Measurements from ENCODE around the gene VCP. TPM values are rescaled to one million over a fixed set of nuclear protein-coding genes. Genes with fewer than 3 reads are reported as not detected.

The VCP gene
- total and polyA plus RNA-seq, 3 experiments from 2014 or later: 195 to 323 (median 309) TPM

DNA sequence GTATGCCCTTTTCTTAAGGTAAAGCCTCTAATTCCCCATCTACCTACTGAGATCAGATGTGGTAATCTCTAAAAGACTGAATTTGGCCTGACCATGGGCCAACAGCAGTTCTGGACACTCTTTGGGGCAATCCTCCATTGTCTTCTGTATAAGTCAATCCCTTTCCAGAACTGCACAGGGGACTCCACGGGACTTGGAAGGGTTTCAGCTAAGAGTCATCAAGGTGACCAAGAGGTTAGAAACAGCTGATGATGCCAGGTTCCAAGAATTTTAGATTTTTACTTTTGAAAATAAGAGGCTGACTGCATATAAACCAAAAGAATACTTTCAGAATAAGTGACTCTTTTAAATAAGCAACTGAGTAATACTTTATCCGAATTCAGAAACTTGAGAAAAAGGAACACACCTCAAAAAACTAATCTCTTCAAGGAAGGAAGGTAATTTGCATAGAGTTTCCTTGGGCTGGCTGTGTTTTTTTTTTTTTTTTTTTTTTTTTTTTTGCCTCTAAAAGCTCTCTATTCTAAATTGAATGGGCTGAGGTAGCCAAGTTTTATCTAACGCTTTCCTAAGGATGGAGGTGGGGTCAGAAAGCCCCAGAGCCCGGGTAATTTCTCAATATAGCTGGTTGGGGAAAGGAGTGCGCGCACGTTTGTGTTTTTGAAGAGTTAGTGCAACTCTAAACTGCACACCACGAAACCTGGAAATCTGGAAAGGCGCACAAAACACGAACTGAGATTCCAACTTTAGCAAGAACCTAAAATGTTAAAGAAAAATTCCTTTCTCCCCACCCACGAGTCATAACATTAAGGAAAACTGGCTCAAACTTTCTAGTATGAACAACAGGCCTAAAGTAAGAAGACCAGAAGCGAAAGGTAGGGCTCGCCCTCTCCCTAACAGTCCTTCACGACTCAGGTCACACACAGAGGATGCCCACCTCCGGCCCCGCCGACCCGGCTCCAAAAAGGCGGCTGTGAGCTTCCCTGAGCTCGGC lies 1.3 kb downstream of the VCP start:
- no peaks in the 10 kb centered on the region for H3K27me3 ChIP-seq (ENCODE audit: insufficient read depth, low read length, poor library complexity, severe bottlenecking)
- Mint-ChIP-seq H3K4me1 (peaks cover 55 to 63% (median 61%) of the 10 kb centered on the region in 3 donors), H3K4me3 (peak overlapping the region; percentile 85 to 95 (median 90)), H3K27me3 (no peaks in the 10 kb centered on the region), H3K27ac (peak overlapping the region; percentile 85 to 98 (median 96)), H3K9me3 (no peaks in the 10 kb centered on the region), H3K36me3 (peaks cover 9 to 64% (median 19%) of the 10 kb centered on the region in 3 donors)
- ChIA-PET CTCF (interaction anchor here (1.0 to 2.7 kb wide), 10 partner anchors 9 to 172 kb away, joined by 3 to 16 read pairs (median 6); partner anchors contain the start of genes ATOSB, FANCG and PIGO), POLR2A (interaction anchor here (0.6 to 2.1 kb wide), 10 partner anchors 9 to 86 kb away, joined by 3 to 31 read pairs (median 6); partner anchors contain the start of genes ATOSB, DNAJB5 and FANCG)
- DNase-seq: no peak
- H3K4me3 ChIP-seq (ENCODE audit: low read length): peak overlapping the region; percentile 82
- H3K27ac ChIP-seq (ENCODE audit: low read depth, low read length): peak overlapping the region; percentile 93
- no peaks in the 10 kb centered on the region for H3K9me3 ChIP-seq (ENCODE audit: low read length)
- H3K36me3 ChIP-seq (ENCODE audit: insufficient read depth, low read length): peaks cover 22% of the 10 kb centered on the region
- H3K4me1 ChIP-seq (ENCODE audit: insufficient read depth, low read length): peaks cover 39% of the 10 kb centered on the region

DNA sequence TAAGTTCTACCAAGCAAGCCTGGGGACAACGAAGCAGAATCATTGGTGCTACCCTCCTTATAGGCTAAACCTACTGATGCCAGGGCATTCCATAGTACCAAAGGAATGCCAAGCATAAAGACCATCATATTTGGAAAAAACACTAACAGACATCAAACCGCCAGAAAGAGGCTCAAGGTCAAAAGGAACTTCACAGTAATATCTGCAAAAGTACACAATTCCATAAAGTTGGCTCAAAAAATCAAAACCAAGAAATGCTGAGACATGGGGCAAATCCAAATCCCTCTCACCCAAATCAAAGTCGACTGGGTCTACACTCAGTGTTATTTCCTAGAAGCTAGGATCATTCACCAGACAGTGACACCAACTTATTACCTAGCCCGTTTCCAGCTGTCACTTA lies 3.4 kb downstream of the VCP start:
- peaks cover 55 to 69% (median 68%) of the 10 kb centered on the region in 3 donors for H3K4me1 Mint-ChIP-seq
- CTCF ChIA-PET: interaction anchor here (1.1 to 2.1 kb wide), 2 partner anchors 27 to 34 kb away, joined by 3 to 5 read pairs; partner anchors contain the start of gene PIGO
- peaks cover 39% of the 10 kb centered on the region for H3K4me1 ChIP-seq (ENCODE audit: insufficient read depth, low read length)
- H3K9me3 Mint-ChIP-seq: no peaks in the 10 kb centered on the region
- no peak for DNase-seq
- H3K27ac ChIP-seq (ENCODE audit: low read depth, low read length): no peak overlapping the region
- no peaks in the 10 kb centered on the region for H3K9me3 ChIP-seq (ENCODE audit: low read length)
- no peaks in the 10 kb centered on the region for H3K27me3 ChIP-seq (ENCODE audit: insufficient read depth, low read length, poor library complexity, severe bottlenecking)
- H3K36me3 ChIP-seq (ENCODE audit: insufficient read depth, low read length): peaks cover 41% of the 10 kb centered on the region
- no peak overlapping the region for H3K4me3 ChIP-seq (ENCODE audit: low read length)
- peak overlapping the region; percentile 48 to 91 (median 74) for H3K4me3 Mint-ChIP-seq
- POLR2A ChIA-PET: interaction anchor here (0.6 kb wide), 2 partner anchors 10 to 94 kb away, joined by 4 to 6 read pairs; no protein-coding TSS in a partner anchor
- H3K36me3 Mint-ChIP-seq: peaks cover 16 to 67% (median 24%) of the 10 kb centered on the region in 3 donors
- no peaks in the 10 kb centered on the region for H3K27me3 Mint-ChIP-seq
- H3K27ac Mint-ChIP-seq: peak overlapping the region; percentile 17 to 89 (median 68)

DNA sequence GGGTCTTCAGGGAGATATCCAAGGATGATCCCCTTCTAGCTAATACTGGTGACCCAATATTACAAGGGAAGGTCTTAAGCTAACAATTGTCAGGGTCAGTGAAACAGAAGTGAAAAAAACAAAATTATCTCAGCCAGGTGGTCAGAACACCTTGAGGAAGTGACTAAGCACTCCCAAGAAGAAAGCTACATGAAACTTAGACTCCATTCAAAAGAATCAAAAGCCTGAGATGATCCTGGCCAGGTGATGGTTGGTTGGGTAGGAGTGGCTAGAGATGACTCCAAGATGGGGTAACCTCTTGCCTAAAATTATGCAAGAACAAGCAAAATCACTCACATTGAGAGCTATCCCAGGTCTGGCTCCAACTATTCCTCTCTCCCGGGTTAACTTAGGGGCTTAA lies 5.4 kb downstream of the VCP start:
- no peaks in the 10 kb centered on the region for H3K9me3 Mint-ChIP-seq
- peaks cover 61% of the 10 kb centered on the region for H3K36me3 ChIP-seq (ENCODE audit: insufficient read depth, low read length)
- H3K27me3 Mint-ChIP-seq: no peaks in the 10 kb centered on the region
- H3K27me3 ChIP-seq (ENCODE audit: insufficient read depth, low read length, poor library complexity, severe bottlenecking): no peaks in the 10 kb centered on the region
- CTCF ChIA-PET: interaction anchor here (1.3 to 2.1 kb wide), 2 partner anchors 29 to 50 kb away, joined by 4 to 5 read pairs; partner anchors contain the start of gene PIGO
- no peaks in the 10 kb centered on the region for H3K9me3 ChIP-seq (ENCODE audit: low read length)
- DNase-seq: no peak
- POLR2A ChIA-PET: interaction anchor here (0.6 kb wide), 1 partner anchor 163 kb away, joined by 3 read pairs; no protein-coding TSS in a partner anchor
- peaks cover 50 to 59% (median 57%) of the 10 kb centered on the region in 3 donors for H3K4me1 Mint-ChIP-seq
- H3K27ac ChIP-seq (ENCODE audit: low read depth, low read length): no peak overlapping the region
- H3K4me3 ChIP-seq (ENCODE audit: low read length): no peak overlapping the region
- peaks cover 23 to 79% (median 33%) of the 10 kb centered on the region in 3 donors for H3K36me3 Mint-ChIP-seq
- H3K4me3 Mint-ChIP-seq: no peak overlapping the region
- H3K4me1 ChIP-seq (ENCODE audit: insufficient read depth, low read length): peaks cover 35% of the 10 kb centered on the region
- peak overlapping the region in 5 of 8 donors; percentile 19 to 79 (median 49) for H3K27ac Mint-ChIP-seq

DNA sequence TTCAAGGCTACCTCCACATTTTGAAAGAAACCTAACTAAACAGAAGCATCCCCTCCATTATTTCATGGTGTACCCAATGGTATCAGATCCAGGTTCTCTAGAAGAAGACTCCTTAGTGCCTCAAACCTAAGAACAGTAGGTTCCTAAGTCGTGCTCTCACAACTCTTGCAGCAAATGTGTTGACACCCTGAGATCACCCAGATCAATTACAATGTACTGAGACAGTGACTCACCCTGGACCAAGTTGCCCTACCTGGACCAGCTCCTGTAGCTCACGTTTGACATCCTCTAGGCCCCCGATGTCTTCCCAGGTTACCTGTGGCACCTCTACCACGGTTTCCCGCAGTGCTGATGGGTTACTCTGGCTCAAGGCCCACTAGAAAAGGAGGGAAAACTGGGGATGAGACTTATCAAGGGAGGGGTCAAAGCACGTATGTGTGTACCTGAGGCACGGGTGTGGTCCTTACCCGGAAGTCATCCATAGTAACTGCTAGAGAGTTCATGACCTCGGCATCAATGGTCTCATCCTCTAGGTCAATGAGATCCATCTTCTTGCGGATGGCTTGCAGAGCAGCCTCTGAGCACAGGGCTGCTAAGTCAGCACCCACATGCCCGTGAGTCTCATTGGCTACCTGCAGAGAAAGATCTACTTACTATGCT lies 11.7 kb downstream of the VCP start:
- Histone ChIP-seq H3K4me1 (ENCODE audit: insufficient read depth, low read length) (no peaks in the 10 kb centered on the region), H3K9me3 (ENCODE audit: low read length) (no peaks in the 10 kb centered on the region), H3K36me3 (ENCODE audit: insufficient read depth, low read length) (peaks cover 95% of the 10 kb centered on the region), H3K4me3 (ENCODE audit: low read length) (no peak overlapping the region), H3K27me3 (ENCODE audit: insufficient read depth, low read length, poor library complexity, severe bottlenecking) (no peaks in the 10 kb centered on the region), H3K27ac (ENCODE audit: low read depth, low read length) (no peak overlapping the region)
- Mint-ChIP-seq H3K27me3 (no peaks in the 10 kb centered on the region), H3K9me3 (no peaks in the 10 kb centered on the region), H3K36me3 (peaks cover 30 to 97% (median 57%) of the 10 kb centered on the region in 3 donors), H3K27ac (no peak overlapping the region), H3K4me3 (no peak overlapping the region), H3K4me1 (peaks cover 2 to 8% (median 5%) of the 10 kb centered on the region in 3 donors)
- POLR2A ChIA-PET: no interaction called here
- no peak for DNase-seq
- CTCF ChIA-PET: no interaction called here

DNA sequence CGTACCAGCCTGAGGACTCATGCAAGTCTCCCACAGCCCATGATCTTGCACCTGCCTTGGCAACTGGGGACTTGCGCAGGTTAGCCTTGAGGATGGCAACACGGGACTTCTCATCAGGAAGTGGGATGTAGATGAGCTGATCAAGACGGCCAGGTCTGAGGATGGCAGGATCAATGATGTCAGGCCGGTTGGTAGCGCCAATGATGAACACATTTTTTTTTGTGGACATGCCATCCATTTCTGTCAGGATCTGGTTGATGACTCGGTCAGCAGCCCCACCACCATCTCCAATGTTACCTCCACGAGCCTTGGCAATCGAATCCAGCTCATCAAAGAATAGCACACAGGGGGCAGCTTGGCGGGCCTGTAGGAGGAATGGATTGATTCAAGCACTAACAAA lies 13.0 kb downstream of the VCP start:
- Histone ChIP-seq H3K27ac (ENCODE audit: low read depth, low read length) (no peak overlapping the region), H3K36me3 (ENCODE audit: insufficient read depth, low read length) (peaks cover 82% of the 10 kb centered on the region), H3K4me3 (ENCODE audit: low read length) (no peak overlapping the region), H3K9me3 (ENCODE audit: low read length) (no peaks in the 10 kb centered on the region), H3K27me3 (ENCODE audit: insufficient read depth, low read length, poor library complexity, severe bottlenecking) (no peaks in the 10 kb centered on the region), H3K4me1 (ENCODE audit: insufficient read depth, low read length) (no peaks in the 10 kb centered on the region)
- CTCF ChIA-PET: interaction anchor here (0.8 kb wide), 1 partner anchor 9 kb away, joined by 3 read pairs; no protein-coding TSS in a partner anchor
- DNase-seq: no peak
- POLR2A ChIA-PET: no interaction called here
- H3K4me1 Mint-ChIP-seq: peaks cover 0 to 2% (median 0%) of the 10 kb centered on the region in 3 donors
- no peaks in the 10 kb centered on the region for H3K9me3 Mint-ChIP-seq
- H3K36me3 Mint-ChIP-seq: peaks cover 23 to 96% (median 54%) of the 10 kb centered on the region in 3 donors
- H3K4me3 Mint-ChIP-seq: peak overlapping the region in 1 of 7 donors; percentile 13
- no peaks in the 10 kb centered on the region for H3K27me3 Mint-ChIP-seq
- peak overlapping the region in 1 of 8 donors; percentile 8 for H3K27ac Mint-ChIP-seq

DNA sequence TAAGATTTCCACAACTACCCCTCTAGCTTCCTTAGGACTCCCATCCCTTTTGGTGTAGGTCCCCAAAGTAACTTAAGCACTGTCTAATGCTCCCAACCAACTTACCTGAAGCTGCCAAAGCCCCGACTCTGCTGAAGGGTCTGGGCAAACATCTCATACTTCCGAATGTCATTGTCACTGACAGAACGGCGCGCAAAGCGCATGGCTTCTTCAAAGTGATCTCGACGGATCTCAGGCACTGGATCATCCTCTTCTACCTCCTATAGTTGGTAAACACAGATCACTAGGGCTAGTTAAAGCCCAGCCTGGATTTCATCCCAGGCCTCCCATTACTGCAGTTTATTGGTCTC lies 15.2 kb downstream of the VCP start:
- Histone ChIP-seq H3K36me3 (ENCODE audit: insufficient read depth, low read length) (peaks cover 60% of the 10 kb centered on the region), H3K4me3 (ENCODE audit: low read length) (no peak overlapping the region), H3K9me3 (ENCODE audit: low read length) (no peaks in the 10 kb centered on the region), H3K27ac (ENCODE audit: low read depth, low read length) (no peak overlapping the region), H3K4me1 (ENCODE audit: insufficient read depth, low read length) (no peaks in the 10 kb centered on the region), H3K27me3 (ENCODE audit: insufficient read depth, low read length, poor library complexity, severe bottlenecking) (no peaks in the 10 kb centered on the region)
- peaks cover 0 to 7% (median 0%) of the 10 kb centered on the region in 3 donors for H3K4me1 Mint-ChIP-seq
- H3K4me3 Mint-ChIP-seq: no peak overlapping the region
- no peaks in the 10 kb centered on the region for H3K9me3 Mint-ChIP-seq
- peaks cover 18 to 93% (median 49%) of the 10 kb centered on the region in 3 donors for H3K36me3 Mint-ChIP-seq
- ChIA-PET POLR2A (no interaction called here), CTCF (interaction anchor here (1.1 kb wide), 1 partner anchor 39 kb away, joined by 4 read pairs; the partner anchor contains the start of gene PIGO)
- peak overlapping the region in 1 of 8 donors; percentile 53 for H3K27ac Mint-ChIP-seq
- DNase-seq: no peak
- H3K27me3 Mint-ChIP-seq: no peaks in the 10 kb centered on the region

DNA sequence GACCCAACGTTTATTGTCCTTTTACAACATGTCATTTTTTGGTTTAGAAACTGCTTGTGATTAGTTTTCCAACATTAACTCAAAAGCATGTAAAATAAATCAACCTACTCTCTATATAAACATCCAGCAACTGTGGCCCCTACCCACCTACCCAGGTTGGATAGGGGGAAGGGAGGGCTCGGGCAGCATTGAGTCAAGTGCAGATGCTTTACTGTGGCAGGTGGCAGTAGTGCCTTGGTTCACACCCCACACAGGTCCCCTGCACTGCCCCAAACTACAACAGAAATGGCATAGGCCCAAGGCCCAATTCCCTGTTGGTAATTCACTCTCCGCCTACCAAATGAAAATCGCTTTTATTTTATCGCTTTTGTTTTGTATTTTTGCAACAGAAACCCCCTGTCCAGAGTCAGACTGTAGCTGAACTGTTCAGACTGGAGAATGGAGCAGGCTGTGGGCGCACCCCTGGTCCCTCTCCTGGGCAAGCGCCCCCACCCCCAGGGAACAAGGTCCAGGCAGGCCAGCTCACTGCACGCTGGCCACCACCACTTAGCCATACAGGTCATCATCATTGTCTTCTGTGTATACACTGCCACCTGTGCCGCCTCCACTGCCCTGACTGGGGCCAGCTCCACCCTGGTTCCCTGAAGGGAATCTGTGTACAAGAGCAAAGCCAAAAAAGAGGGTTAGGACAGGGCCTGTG lies 15.7 kb downstream of the VCP start:
- H3K36me3 Mint-ChIP-seq: peaks cover 15 to 91% (median 45%) of the 10 kb centered on the region in 3 donors

More for the DNA sequence above, 15.7 kb downstream of the VCP start:
- H3K9me3 Mint-ChIP-seq: no peaks in the 10 kb centered on the region
- no peaks in the 10 kb centered on the region for H3K27me3 Mint-ChIP-seq
- Histone ChIP-seq H3K36me3 (ENCODE audit: insufficient read depth, low read length) (peaks cover 55% of the 10 kb centered on the region), H3K27ac (ENCODE audit: low read depth, low read length) (no peak overlapping the region), H3K9me3 (ENCODE audit: low read length) (no peaks in the 10 kb centered on the region), H3K4me3 (ENCODE audit: low read length) (no peak overlapping the region), H3K4me1 (ENCODE audit: insufficient read depth, low read length) (no peaks in the 10 kb centered on the region), H3K27me3 (ENCODE audit: insufficient read depth, low read length, poor library complexity, severe bottlenecking) (no peaks in the 10 kb centered on the region)
- H3K4me3 Mint-ChIP-seq: peak overlapping the region in 1 of 7 donors; percentile 19
- peak overlapping the region in 2 of 8 donors; percentile 9 to 53 for H3K27ac Mint-ChIP-seq
- H3K4me1 Mint-ChIP-seq: peaks cover 0 to 7% (median 0%) of the 10 kb centered on the region in 3 donors
- ChIA-PET CTCF (interaction anchor here (1.1 kb wide), 1 partner anchor 40 kb away, joined by 4 read pairs; the partner anchor contains the start of gene PIGO), POLR2A (no interaction called here)
- no peak for DNase-seq

Measured in CD8-positive, alpha-beta memory T cell (primary cell).